GM21515 (cell line): ENCODE results near the gene PDE8A.
"Not testable (repeated sequence)": the region's sequence is repeated elsewhere in the genome, so short reads cannot be mapped to it uniquely, and the experiment has no call there.

ENCODE experiments used
- ATAC-seq: cut with Tn5 transposase; IDR thresholded peaks from one replicate; pipeline ENCODE4 v1.9.1; 2021; ENCODE audit not compliant: unreplicated experiment

The PDE8A gene

DNA sequence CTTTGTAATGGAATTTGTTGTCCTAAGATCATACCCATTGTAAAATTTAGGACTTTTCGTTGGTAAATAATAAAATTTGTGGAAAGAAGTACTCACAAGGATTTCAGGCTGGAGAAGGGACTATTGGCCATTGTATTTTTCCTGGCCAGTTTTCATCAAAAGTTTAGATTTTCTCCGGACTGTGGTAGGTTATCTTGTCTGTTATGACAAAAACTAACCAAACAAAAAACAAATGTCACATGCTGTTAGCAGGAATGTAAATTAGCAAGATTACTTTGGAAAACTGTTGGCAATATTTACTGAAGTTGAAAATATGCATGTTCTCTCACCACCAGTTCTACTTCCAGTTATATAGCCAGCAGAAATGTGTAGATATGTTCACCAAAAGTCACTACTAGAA, 27.8 kb downstream of the PDE8A start:
- no peak for ATAC-seq

DNA sequence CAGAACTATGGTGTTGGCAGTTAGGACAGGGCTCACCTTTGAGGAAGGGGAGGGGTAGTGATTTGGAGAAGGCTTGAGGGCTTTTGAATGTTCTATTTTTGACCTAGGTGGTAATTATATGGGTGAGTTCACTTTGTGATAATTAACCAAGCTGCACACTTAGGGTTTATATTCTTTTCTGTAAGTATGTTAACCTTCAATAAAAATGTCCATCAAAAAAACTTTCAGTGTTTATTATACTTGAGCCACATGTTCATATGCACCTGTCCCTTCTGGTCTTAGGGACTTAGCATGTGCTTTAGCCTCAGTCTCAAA, 28.4 kb downstream of the PDE8A start:
- no peak for ATAC-seq

DNA sequence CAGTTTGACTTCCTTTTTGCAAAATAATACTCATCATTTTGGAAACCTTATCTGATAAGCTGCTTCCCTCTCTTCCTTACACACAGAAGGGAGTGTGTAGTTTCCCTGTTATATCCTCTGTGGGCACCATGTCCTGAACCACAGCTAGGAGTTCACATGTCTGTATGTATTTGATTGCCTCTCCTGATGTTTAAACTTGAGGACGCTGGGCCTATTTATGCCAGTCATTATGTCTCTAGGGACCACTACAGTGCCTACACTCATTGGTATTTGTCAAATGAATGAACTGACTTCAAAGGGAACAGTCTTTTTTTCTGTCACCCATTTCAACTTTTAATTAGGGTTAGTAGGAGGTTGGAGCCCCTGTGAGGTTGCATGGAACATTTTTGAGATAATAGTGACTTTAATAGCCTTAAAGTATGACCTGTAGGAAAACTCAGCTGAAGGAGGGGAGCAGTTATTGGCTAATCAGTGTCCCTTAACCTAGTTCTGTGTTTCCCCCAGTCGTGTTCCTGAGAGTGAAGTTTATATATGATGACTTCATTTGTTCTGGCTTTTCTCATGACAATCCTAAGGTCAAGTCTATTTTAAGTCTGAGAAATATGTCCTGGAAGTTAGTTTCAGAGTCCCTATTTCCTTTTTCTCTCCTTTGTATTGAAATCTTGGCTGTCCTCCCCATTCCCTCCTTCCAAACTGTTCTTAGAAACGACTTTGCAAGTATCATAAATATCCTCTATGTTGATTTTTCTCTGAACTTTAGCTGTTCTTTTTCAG, 28.9 kb downstream of the PDE8A start:
- no peak for ATAC-seq

DNA sequence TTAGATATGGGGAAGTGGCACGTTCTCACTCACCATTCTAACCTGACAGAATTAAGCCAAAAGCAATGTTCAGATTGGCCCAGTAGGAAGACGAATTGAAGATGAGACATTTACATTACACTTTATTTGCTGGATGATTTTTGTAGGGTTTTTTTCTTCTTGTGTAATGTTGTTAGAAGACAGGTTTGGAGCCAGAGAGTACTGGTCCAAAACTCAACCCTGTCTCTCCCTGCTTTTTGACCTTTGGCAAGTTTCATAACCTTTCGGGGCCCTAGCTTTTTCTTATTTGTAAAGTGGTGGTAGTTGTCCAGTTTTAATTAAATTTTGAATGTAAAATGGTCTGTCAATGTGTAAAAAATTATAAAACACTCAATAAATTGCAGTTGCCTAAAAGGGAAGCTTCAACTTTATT, 29.5 kb downstream of the PDE8A start:
- no peak for ATAC-seq

DNA sequence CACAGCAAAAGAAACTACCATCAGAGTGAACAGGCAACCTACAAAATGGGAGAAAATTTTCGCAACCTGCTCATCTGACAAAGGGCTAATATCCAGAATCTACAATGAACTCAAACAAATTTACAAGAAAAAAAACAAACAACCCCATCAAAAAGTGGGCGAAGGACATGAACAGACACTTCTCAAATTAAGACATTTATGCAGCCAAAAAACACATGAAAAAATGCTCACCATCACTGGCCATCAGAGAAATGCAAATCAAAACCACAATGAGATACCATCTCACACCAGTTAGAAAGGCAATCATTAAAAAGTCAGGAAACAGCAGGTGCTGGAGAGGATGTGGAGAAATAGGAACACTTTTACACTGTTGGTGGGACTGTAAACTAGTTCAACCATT, 30.1 kb downstream of the PDE8A start:
- not testable (repeated sequence) for ATAC-seq

DNA sequence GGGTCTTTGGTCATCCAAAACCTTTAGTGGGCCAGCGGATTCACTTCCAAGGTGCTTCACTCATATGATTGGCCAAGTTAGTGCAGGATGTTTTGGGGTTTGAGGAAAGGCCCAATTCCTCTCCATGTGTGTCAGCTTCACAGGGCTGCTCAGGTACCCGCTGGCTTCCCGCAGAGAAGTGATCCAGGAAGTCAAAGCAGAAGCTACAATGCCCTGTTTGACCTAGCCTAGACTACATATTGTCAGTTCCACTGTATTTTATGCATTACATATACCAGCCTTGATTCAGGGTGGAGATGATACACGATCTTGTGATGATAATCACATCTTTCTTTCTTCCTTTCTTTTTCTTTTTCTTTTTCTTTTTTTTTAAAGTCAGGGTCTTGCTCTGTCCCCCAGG, 32.1 kb downstream of the PDE8A start:
- no peak for ATAC-seq

DNA sequence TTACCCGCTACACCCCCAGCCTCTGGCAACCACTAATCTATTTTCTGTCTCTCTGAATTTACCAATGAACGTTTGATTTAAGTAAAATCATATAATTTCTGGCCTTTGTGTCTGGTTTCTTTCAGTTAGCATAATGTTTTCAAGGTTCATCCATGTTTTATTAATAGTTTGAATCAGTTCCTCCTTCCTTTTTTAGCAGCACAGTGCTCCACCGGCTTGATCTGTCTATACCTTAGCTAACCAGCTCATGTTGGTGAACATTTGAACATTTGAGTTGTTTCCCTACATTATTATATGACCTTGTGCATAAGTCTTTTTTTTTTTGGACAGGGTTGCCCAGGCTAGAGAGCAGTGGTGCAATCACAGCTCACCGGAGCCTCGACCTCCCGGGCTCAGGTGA, 33.3 kb downstream of the PDE8A start:
- no peak for ATAC-seq

DNA sequence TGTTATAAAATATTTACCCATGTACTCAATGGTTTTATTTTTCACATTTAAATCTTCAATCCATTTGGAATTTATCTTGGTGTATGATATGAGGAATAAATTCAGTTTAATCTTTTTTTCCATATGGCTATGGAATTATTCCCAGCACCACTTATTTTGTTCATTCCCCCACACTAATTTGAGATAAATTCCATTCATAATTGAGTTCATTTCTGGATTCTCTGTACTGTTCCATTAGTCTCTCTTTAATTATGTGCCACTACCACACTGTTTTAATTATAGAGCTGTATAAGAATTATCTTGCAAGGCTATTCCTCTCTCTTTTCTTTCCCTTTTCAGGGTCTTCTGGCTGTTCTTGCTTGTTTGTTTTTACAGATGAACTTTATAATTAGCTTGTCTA, 34.6 kb downstream of the PDE8A start:
- ATAC-seq, result no peak

DNA sequence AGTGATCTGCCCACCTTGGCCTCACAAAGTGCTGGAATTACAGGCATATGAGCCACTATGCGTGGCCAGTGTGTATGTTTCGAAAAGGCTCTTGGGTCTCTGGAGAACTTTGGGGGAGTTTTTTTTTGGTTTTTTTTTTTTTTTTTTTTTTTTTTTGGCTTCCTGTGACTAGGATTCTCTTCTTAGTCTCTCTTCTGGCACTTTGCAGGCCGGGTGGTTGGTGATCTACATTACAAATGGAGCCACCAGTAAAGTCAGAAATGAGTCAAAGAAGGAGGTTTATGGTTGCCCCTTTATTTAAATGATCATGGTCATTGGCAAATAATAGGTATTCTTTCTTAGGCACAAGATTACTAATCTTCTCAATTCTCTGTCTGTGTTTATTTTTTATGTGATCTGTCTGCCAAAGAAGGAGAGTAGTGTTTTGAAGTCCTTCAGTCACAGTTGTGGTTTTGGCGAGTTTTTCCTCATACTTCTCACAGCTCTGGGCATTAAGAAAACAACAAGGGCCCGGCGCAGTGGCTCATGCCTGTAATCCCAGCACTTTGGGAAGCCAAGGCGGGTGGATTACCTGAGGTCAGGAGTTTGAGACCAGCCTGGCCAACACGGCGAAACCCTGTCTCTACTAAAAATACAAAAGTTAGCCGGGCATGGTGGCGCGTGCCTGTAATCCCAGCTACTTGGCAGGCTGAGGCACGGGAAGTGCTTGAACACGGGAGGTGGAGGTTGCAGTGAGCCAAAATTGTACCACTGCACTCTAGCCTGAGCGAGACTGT, 38.3 kb downstream of the PDE8A start:
- no peak for ATAC-seq

DNA sequence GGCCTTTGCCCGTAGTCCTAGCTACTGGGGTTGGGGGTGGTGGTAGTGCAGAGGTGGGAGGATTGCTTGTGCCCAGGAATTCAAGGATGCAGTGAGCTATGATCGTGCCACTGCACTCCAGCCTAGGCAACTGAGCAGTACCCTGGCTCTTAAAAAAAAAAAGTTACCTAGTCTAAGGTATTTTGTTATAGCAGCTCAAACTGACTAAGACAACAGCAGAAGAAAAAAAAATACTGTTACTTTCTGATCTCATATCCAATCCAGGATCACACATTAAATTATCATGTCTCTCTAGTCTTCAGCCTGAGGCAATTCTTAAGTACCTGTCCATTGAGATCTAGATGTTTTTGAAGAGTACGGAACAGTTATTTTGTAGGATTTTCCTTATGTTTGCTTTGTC, 39.8 kb downstream of the PDE8A start:
- ATAC-seq, result no peak

DNA sequence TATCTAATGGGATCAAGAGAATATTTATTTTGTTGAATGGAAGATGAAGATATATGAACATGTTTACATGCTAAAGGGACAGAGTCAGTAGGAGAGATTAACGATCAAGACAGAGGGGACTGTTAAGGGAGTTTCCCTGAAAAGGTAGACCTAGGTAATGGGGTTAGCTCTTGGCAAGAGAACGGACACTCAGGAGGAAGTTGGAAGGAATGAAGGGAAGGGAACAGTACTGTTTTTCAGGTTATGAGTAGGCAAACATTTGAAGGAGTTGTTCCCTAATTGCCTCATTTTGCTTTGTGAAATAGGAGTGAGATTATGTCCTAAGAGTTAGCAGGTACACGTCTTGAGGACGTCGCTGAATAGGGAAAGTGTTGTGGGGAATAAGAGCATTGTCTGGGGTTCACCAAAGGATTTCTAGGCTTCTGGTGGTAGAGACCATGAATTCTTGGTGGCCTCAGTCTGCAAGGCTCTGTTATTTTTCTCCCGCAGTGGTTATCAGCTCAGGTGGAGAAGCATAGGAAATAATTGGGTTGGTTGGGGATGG, 41.3 kb downstream of the PDE8A start:
- no peak for ATAC-seq

DNA sequence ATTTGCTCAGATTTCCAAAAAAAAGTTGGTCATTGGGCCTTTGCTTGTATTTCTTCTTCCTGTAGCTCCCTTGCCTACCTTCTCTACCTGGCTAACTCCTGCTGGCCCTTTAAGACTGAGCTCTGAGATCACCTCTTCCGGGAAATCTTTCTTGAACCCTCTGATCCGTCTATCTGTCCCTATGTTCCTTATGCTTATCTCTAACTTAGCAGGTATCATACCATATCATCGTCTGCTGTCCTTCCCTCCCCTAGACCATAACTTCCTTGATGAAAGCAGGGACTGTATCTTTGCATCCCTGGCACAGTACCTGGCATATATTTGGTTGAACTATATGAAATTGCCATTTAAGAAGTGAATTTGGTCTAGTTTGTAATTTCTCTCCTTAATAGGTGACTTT, 42.3 kb downstream of the PDE8A start:
- no peak for ATAC-seq

DNA sequence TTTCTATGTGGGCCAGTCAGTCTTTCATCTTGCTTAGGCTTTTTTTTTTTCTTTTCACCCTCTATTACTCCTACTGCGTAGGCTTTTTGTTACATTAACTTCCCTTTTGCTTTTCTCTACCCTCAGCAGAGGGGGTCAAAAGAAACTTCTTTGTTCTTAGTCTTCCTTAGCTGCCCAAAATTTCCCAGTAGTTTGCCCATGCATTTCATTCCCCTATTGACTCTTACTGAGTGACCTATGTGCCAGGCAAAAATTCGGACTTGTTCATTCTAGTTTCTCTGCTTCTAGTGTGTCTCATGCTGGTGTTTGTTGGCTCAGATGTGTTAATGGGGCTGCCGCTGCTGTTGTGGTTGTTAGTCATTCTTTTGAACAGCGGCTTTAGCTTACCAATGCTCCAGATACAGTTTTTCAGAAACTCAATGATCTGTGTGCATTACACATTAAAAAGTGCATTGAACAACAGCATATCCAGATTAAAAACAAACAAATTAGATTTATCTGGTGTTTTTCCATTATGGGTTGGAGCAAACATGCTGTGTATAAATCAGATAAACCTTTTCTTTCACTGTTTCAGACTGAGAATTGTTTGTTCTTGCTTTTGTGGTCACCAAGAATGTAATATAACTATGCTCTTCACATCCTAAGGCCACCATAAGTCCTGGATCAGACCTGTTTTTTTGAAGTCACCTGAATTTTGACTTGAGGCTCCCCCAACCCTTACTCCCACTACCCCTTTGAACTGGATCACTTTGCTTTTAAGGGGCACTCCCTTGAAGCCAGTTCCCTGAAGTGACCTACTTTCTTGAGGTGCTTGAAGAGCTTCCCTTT, 43.1 kb downstream of the PDE8A start:
- no peak for ATAC-seq

DNA sequence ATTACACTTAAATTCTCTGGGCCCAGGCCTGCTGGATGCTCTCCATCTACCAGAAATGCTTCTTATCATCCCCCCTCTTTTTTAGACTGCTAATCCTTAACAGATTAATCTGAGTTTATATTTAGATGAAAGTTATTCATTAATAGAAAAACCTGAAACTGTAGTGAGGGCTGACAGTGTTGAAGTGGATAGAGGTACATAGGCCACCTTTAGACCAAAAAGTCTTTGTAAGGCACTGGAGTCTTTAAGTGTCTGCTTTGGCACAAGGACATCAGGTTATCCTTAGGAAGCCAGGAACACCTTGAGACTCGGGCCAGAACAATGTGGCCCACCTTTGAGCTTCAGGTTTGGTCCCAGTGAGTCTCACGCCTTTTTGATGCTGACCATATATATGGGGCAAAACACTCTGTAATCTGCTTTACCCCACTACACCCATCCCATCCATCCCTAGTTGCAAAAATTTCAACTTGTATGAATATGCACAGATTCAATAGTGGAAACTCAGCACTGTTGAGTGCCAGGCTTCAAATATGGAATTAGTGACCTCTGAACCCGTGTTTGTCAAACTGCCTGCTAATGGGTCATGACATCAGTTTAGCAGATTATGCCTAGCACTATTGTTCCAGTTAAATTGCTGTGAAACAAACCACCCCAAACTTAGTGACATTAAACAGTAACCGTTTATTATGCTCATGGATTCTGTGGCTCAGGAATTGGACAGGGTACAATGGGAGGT, 44.0 kb downstream of the PDE8A start:
- no peak for ATAC-seq

DNA sequence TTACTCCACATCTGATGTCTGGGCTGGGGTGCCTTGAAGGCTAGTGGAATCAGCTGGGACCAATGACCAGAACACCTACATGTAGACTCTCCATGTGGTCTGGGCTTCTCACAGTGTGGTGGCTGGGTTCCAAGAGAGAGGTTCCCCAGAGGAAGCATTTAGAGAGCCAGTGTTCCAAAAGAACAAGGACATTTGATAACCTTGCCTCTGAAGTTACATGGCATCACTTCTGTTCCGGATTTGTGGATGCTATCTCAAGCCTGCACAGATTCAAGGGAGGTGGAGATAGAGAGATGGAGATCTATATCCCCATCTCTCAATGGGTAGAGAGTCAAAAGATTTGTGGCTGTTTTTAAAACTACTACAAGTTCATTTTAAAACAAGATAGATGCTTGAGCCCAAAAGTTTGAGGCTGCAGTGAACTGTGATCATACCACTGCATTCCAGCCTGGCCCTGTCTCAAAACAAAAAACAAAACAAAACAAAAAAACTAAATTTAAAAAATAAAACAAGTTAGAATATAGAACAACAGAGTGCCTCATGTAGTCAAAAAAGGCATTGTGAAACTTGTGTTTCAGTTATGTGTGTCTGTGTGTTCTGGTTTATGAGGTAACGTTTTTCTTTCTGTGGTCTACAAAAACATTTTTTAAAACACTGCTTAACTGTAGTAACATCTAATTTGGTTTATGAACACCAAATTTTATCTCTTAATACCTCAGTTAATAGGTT, 44.8 kb downstream of the PDE8A start:
- ATAC-seq, result no peak

DNA sequence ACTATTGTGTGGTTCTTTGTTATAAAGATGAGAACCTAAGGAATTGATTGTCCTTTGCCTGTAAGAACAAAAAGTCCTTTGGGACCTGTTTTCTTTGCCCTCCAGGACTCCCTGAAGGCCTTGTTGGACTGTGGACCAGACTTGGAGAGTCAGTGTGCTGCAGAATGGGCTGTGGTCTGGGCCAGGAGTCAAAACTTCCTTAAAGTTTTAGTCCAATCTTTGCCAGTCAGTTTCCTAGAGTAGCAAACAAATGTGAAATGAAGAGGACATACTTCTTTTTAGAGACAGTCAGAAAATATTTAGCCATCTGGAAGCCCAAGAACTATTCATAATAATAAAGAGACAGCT, 45.4 kb downstream of the PDE8A start:
- ATAC-seq, result no peak

DNA sequence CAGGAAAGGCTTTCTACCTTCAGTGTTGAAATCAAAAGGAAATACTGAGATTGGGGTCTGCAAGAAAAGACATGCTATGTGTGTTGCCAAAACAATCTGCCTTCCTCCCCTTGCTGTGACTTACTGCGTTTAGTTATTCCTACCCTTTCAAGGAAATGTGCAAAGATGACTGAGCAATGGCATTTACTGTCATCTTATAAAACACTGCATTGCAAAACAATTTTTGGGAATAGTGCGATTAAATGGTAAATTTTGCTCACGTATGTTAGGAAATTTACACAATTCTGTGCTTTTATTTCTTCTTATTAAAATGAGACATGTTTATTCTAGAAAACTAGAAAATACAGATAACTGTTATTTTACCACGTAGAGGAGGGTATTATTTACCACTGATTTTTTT, 45.8 kb downstream of the PDE8A start:
- no peak for ATAC-seq

DNA sequence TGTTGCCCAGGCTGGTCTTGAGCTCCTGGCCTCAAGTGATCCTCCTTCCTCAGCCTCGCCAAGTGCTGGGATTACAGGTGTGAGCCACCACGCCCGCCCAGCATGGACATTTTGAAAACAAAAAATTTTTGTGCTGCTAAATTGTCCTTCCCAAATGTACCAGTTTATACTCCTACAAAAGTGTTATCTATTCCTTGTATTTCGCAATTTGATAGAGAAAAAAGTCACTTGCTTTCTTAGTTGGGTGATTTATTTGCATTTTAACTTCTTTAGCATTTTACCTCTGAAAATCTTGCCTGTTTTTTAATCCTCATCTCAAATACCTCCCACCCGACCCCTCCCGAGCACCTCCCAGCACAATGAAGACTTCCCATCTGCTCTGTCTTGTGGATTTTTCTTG, 46.8 kb downstream of the PDE8A start:
- no peak for ATAC-seq

DNA sequence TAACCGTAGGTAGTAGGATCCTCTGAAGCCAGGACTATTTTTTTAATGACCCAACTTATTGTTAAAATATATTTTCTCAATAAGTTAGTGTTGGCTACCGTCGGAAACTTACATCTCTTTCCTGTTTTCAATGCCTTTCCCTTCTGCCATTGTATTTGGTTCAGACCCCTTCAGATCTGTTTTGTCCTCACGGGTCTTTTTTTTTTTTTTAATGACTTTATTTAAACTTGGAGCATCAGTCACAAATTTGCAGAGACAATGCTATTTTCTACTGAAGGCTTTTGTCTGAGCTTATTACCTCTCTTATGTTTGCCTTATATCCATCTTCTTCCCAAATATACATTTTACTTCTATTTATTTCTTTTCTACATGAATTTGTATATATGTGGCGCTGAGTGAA, 47.6 kb downstream of the PDE8A start:
- ATAC-seq, result no peak

DNA sequence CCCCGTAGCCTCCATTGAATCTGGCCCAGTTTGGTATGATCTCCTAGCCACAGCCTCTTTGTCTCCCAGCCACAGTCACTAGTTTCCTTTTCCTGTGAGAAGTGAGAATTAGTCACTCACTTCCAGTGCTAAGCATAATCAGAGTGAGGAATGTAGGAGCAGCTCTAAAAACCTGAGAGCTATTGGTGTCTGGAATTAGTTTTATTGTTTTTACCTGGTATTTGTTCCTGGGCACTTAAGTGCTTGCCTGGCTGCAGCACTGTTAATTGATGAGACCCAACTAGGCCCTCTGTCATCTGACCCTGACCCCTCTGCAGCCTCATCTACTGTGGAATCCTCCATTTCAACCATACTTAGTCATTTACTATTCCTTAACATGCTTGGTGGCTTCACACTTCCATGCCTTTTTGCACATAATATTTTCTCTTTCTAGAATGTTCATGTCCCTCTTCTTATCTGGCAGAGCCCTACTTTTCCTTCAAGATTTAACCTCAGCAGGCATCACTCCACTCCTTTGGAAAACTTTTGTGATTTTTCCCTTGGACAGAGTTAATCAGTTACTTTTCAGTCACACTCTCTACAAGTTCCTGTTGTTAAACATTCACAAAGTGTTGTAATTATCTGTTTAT, 48.8 kb downstream of the PDE8A start:
- no peak for ATAC-seq
